M059J (cell line): ENCODE data around the gene BTBD6. TPM values are rescaled to one million over a fixed set of nuclear protein-coding genes. Genes with fewer than 3 reads are reported as not detected.

Experiments used
- DNase-seq: peaks from one replicate; pipeline ENCODE4 v3.0.0-alpha.2; 2012; ENCODE audit warnings: low read depth
- total RNA-seq: library from RNA; depleted of rRNA; stranded (reverse); fragments of >200 nt; shearing (Covaris generic); gene quantifications from 2 replicates; pipeline ENCODE4 v1.2.3, GENCODE V29; 2014

The BTBD6 gene
- total RNA-seq, 1 experiment from 2014 or later: 39.2 TPM

DNA sequence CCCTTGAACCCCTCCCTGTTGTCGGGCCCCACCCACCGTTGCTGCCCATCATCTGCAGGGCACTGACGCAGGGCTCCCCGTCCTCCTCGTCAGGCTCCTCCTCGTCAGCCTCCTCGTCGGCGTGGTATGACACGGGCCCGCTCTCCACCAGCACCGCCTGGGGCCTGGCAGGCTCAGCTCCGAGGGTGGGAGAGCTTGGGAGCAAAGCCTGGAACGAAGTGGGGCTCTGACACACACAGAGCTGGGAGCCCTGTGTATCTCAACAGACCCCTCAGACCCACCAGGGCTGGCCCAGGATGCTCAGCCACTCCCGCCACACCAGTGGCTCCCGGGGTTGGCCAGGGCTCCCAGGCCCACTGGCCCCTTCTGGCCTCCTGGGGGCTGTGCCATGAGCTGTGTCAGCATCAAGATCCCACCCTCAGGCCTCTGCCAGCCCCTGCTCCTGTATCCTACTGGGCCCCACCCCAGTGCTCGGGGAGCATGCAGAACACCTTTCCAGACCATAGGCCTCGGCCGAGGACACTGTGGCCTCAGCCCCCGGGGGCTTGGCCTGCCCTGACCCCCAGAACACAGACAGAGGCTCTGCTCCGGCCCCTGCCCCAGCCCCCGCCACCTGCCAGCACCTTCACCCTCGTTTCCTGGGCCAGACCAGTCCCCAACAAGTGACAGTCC lies 37.1 kb upstream of the BTBD6 start:
- DNase-seq: no peak

- DNase-seq: no peak
These were observed 36.6 kb upstream of the BTBD6 start for GRCh38 chr14:105211758-105212089.

- no peak for DNase-seq
These were observed 35.6 kb upstream of the BTBD6 start for GRCh38 chr14:105212541-105213300.

GRCh38 chr14:105213361-105213760 lies 35.0 kb upstream of the BTBD6 start:
- DNase-seq: no peak

- DNase-seq: no peak
These were observed 33.9 kb upstream of the BTBD6 start for GRCh38 chr14:105214324-105214915.

DNA sequence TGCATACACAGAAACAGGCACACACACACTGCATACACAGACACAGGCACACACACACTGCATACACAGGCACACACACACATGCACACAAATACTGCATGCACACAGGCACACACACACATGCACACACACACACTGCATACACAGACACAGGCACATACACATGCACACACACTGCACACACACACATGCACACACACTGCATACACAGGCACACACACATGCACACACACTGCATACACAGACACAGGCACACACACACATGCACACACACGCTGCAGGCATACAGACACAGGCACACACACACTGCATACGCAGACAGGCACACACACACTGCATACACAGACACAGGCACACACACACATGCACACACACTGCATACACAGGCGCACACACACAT lies 32.7 kb upstream of the BTBD6 start:
- no peak for DNase-seq

DNA sequence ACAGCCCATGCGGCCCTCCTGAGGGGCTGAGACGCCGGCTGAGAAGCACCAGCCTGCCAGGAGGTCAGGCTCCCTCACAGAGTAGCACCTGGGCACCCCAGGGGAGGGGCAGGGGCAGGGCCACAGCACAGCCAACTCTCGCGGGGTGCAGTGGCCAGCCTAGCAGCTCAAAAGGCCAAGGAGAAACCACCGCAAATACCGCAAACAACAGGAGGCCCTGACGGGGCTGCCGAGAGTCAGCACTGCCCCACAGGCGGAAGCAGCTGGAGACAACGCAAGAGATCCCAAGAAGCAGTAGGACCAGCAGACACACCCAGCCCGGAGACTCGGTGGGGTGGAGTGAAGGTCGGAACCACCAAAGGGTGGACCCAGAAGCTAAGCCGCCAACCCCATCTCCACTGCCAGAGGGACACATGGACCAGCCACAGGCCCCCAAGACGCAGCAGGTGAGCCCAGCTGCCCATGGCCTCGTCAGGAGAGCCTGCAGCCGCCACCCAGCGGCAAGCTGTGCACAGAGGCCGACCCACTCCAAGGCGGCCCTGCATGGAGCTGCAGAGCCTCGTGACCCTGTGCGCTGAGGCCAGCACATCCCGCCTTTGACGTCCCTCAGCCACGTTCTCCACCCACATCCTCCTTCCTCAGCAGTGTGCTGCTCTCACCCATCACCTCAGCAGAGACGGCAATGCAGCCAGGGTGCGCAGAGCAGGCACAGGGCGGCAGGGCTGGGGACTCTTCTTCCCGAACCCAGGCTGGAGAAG lies 31.7 kb upstream of the BTBD6 start:
- no peak for DNase-seq

GRCh38 chr14:105217774-105218173 lies 30.6 kb upstream of the BTBD6 start:
- DNase-seq: no peak

GRCh38 chr14:105218611-105219010 lies 29.7 kb upstream of the BTBD6 start:
- DNase-seq: no peak

GRCh38 chr14:105219043-105219612 lies 29.2 kb upstream of the BTBD6 start:
- no peak for DNase-seq

GRCh38 chr14:105219753-105220152 lies 28.6 kb upstream of the BTBD6 start:
- no peak for DNase-seq

- no peak for DNase-seq
These were observed 27.4 kb upstream of the BTBD6 start for GRCh38 chr14:105220699-105221597.

GRCh38 chr14:105221598-105222178 lies 26.6 kb upstream of the BTBD6 start:
- DNase-seq: no peak

DNA sequence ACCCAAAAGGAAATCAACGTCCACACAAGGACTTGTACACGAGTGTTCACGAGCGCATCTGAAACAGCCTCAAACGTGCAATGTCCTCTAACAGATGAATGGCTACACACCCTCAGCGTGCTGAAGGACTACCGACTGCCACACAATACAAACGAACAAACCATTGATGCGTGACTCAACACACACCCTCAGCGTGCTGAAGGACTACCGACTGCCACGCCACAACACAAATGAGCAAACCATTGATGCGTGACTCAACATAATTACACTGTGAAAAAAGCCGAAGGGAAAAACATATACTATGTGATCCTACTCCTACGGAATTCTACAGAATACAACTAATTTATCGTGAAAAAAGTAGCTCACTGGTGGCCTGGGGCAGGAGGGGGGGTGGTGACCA lies 25.1 kb upstream of the BTBD6 start:
- DNase-seq: no peak

- no peak for DNase-seq
These were observed 24.4 kb upstream of the BTBD6 start for GRCh38 chr14:105223770-105224544.

GRCh38 chr14:105224845-105225570 lies 23.3 kb upstream of the BTBD6 start:
- DNase-seq: no peak

DNA sequence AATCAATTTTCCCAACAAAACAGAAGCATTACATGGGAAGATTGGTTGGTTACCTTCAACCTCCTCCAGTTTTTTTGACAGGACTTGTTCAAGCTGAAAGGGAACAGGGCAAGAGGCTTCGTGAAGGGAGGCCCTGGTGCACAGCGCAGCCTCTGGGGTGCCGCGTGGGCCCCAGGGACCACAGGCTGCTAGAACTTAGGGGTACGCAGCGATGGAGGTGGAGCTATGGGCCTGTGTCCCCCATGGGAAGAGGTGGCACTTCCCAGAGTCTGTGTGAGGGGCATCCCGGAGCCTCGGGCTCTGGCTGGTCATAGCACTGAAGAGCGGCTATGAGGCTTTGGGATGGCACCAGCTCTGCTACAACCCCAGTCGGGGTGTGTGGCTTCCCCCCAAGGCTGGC lies 22.1 kb upstream of the BTBD6 start:
- DNase-seq: no peak

GRCh38 chr14:105227346-105227745 lies 21.0 kb upstream of the BTBD6 start:
- no peak for DNase-seq

GRCh38 chr14:105228562-105228961 lies 19.8 kb upstream of the BTBD6 start:
- no peak for DNase-seq
